SH-SY5Y (cell line): ENCODE data around the gene CDC20.

Experiments used
- GATA2 ChIP-seq: IDR thresholded peaks from 2 replicates; pipeline ENCODE4 v1.6.1; 2011; ENCODE audit warnings: mild to moderate bottlenecking, low read depth, low read length
- GATA3 ChIP-seq: IDR thresholded peaks from 2 replicates; pipeline ENCODE4 v1.6.1; 2011; ENCODE audit warnings: low read depth, mild to moderate bottlenecking, low read length, moderate library complexity

DNA sequence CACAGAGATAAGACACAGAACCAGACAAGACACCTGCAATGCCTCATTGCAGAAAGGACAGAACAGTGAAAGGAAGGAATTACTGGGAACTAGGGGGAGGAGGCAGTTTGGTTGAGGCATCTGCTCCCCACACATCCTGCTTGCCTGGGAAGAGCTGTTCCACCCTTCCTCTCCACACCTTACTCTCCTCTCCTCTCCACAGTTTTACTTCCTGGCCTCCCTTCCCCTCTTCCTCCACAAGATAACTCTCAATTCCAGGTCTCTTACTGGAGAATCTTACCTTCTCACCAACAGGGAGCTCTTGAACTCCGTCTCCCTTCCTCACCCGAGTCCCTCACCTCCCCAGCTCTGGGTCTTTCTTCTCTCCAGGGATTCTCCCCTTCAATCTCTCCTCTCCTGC is 6.9 kb downstream of the CDC20 start:
- TF ChIP-seq GATA2 (no peak), GATA3 (no peak)
